Neural progenitor cell (in vitro differentiated cells): ENCODE results near the gene DLG2. TPM values are rescaled to one million over a fixed set of nuclear protein-coding genes. Genes with fewer than 3 reads are reported as not detected.
A peak's percentile ranks its signal among the peaks of the same experiment; 100 is the strongest.

Experiments used
- DNase-seq: peaks from one replicate; pipeline ENCODE4 v3.0.0-alpha.2; 2016; ENCODE audit warnings: low spot score
- H2AFZ ChIP-seq: fragments of 200-600 bp; sonication (generic); replicated peaks from 2 replicates; pipeline ENCODE4 v1.6.1; 2016; ENCODE audit warnings: antibody characterized with exemption
- H3F3A ChIP-seq: fragments of 200-600 bp; sonication (generic); 2 replicates; pipeline ENCODE4 v1.6.1; 2016; ENCODE audit warnings: antibody characterized with exemption, low read depth
- H3K27ac ChIP-seq: fragments of 200-600 bp; sonication (generic); 2 replicates; pipeline ENCODE4 v1.5.1; 2016; ENCODE audit warnings: mild to moderate bottlenecking
- H3K27me3 ChIP-seq: fragments of 200-600 bp; sonication (generic); 2 replicates; pipeline ENCODE4 v1.6.1; 2016; ENCODE audit warnings: mild to moderate bottlenecking, moderate library complexity
- H3K36me3 ChIP-seq: fragments of 200-600 bp; sonication (generic); 2 replicates; pipeline ENCODE4 v1.5.1; 2016
- H3K4me1 ChIP-seq: fragments of 200-600 bp; sonication (generic); 2 replicates; pipeline ENCODE4 v1.6.1; 2016; ENCODE audit warnings: mixed run types
- H3K4me2 ChIP-seq: fragments of 200-600 bp; sonication (generic); 2 replicates; pipeline ENCODE4 v1.6.1; 2016
- H3K4me3 ChIP-seq: fragments of 200-600 bp; sonication (generic); 2 replicates; pipeline ENCODE4 v1.5.1; 2016
- H3K79me2 ChIP-seq: fragments of 200-600 bp; sonication (generic); 2 replicates; pipeline ENCODE4 v1.6.1; 2016; ENCODE audit warnings: low read depth
- H3K9ac ChIP-seq: fragments of 200-600 bp; sonication (generic); 2 replicates; pipeline ENCODE4 v1.6.1; 2016
- H3K9me3 ChIP-seq: fragments of 200-600 bp; sonication (generic); 2 replicates; pipeline ENCODE4 v1.5.1; 2016; ENCODE audit warnings: low read depth
- H4K20me1 ChIP-seq: fragments of 200-600 bp; sonication (generic); 2 replicates; pipeline ENCODE4 v1.6.1; 2016; ENCODE audit warnings: low read depth
- H3K27ac Mint-ChIP-seq: 3 replicates; pipeline ENCODE4 v1.8.0; 2021; ENCODE audit warnings: mixed read lengths
- H3K27me3 Mint-ChIP-seq: 2 replicates; pipeline ENCODE4 v1.8.0; 2022; ENCODE audit warnings: low read depth, mild to moderate bottlenecking, inconsistent platforms, moderate library complexity, mixed read lengths; ENCODE audit not compliant: insufficient read depth
- H3K36me3 Mint-ChIP-seq: 3 replicates; pipeline ENCODE4 v1.8.0; 2021; ENCODE audit warnings: mixed read lengths
- H3K4me1 Mint-ChIP-seq: 3 replicates; pipeline ENCODE4 v1.8.0; 2021; ENCODE audit warnings: mixed read lengths
- H3K4me3 Mint-ChIP-seq: 3 replicates; pipeline ENCODE4 v1.8.0; 2021; ENCODE audit warnings: mild to moderate bottlenecking, moderate library complexity, mixed read lengths
- H3K9me3 Mint-ChIP-seq: 3 replicates; pipeline ENCODE4 v1.8.0; 2020; ENCODE audit warnings: mixed read lengths
- CTCF ChIP-seq: fragments of 200-600 bp; sonication (generic); IDR thresholded peaks from 2 replicates; pipeline ENCODE4 v1.5.1; 2017; ENCODE audit warnings: antibody characterized with exemption, mild to moderate bottlenecking
- EZH2 ChIP-seq: fragments of 200-600 bp; sonication (generic); IDR thresholded peaks from 2 replicates; pipeline ENCODE4 v1.6.1; 2017; ENCODE audit warnings: antibody characterized with exemption, mild to moderate bottlenecking, moderate library complexity
- EZH2phosphoT487 ChIP-seq: fragments of 200-600 bp; sonication (generic); IDR thresholded peaks from 2 replicates; pipeline ENCODE4 v1.6.1; 2017; ENCODE audit warnings: antibody characterized with exemption
- total RNA-seq: library from RNA; depleted of rRNA; stranded (reverse); fragments of >200 nt; gene quantifications from 2 replicates; pipeline ENCODE4 v1.2.3, GENCODE V29; 2015; ENCODE audit warnings: low replicate concordance

Gene DLG2
- total RNA-seq, 1 donor from 2014 or later, result 7.5 TPM

GRCh38 chr11:84163116-84163515 lies 1464.0 kb downstream of the DLG2 start:
- Histone ChIP-seq H3K4me1 (no peaks in the 10 kb centered on the region), H3K9me3 (no peaks in the 10 kb centered on the region)
- H3K9me3 Mint-ChIP-seq, result peaks cover 5% of the 10 kb centered on the region

GRCh38 chr11:84157639-84158038 lies 1469.5 kb downstream of the DLG2 start:
- Mint-ChIP-seq H3K36me3 (no peaks in the 10 kb centered on the region), H3K4me1 (no peaks in the 10 kb centered on the region), H3K27me3 (no peaks in the 10 kb centered on the region), H3K4me3 (no peak overlapping the region), H3K9me3 (peaks cover 5% of the 10 kb centered on the region), H3K27ac (no peak overlapping the region)
- H3K9me3 ChIP-seq, result no peaks in the 10 kb centered on the region
- no peaks in the 10 kb centered on the region for H3K4me1 ChIP-seq
- H3K27ac ChIP-seq, result no peak overlapping the region
- DNase-seq, result no peak
- H3K27me3 ChIP-seq, result no peaks in the 10 kb centered on the region
- H3K79me2 ChIP-seq, result no peaks in the 10 kb centered on the region
- no peak overlapping the region for H3K9ac ChIP-seq
- no peaks in the 10 kb centered on the region for H3F3A ChIP-seq
- no peak overlapping the region for H3K4me3 ChIP-seq
- no peak overlapping the region for H3K4me2 ChIP-seq
- H2AFZ ChIP-seq, result no peak overlapping the region
- TF ChIP-seq EZH2phosphoT487, result no peak
- no peak for TF ChIP-seq EZH2
- TF ChIP-seq CTCF, result no peak
- no peaks in the 10 kb centered on the region for H3K36me3 ChIP-seq
- H4K20me1 ChIP-seq, result no peaks in the 10 kb centered on the region

More at GRCh38 chr11:84163116-84163515, 1464.0 kb downstream of the DLG2 start:
- no peak overlapping the region for H3K27ac Mint-ChIP-seq
- no peak overlapping the region for H3K4me3 ChIP-seq
- no peak overlapping the region for H3K9ac ChIP-seq
- peaks cover 19% of the 10 kb centered on the region for H3K4me1 Mint-ChIP-seq
- no peaks in the 10 kb centered on the region for H3K79me2 ChIP-seq
- H3K27ac ChIP-seq, result no peak overlapping the region
- no peaks in the 10 kb centered on the region for H3K27me3 Mint-ChIP-seq
- DNase-seq, result no peak
- H3K36me3 ChIP-seq, result no peaks in the 10 kb centered on the region
- H3F3A ChIP-seq, result no peaks in the 10 kb centered on the region
- H2AFZ ChIP-seq, result no peak overlapping the region
- no peak overlapping the region for H3K4me3 Mint-ChIP-seq
- TF ChIP-seq EZH2 (no peak), EZH2phosphoT487 (no peak), CTCF (no peak)
- H3K27me3 ChIP-seq, result no peaks in the 10 kb centered on the region
- H3K4me2 ChIP-seq, result no peak overlapping the region
- H4K20me1 ChIP-seq, result no peaks in the 10 kb centered on the region
- no peaks in the 10 kb centered on the region for H3K36me3 Mint-ChIP-seq

- H3K27ac ChIP-seq, result no peak overlapping the region
- Mint-ChIP-seq H3K27ac (no peak overlapping the region), H3K27me3 (no peaks in the 10 kb centered on the region), H3K9me3 (peaks cover 2% of the 10 kb centered on the region), H3K36me3 (no peaks in the 10 kb centered on the region), H3K4me3 (no peak overlapping the region), H3K4me1 (peaks cover 2% of the 10 kb centered on the region)
- no peaks in the 10 kb centered on the region for H3F3A ChIP-seq
- H3K27me3 ChIP-seq, result no peaks in the 10 kb centered on the region
- H3K79me2 ChIP-seq, result no peaks in the 10 kb centered on the region
- H3K9me3 ChIP-seq, result no peaks in the 10 kb centered on the region
- peaks cover 6% of the 10 kb centered on the region for H3K4me1 ChIP-seq
- H3K4me2 ChIP-seq, result no peak overlapping the region
- peak; percentile 5 for DNase-seq
- H3K4me3 ChIP-seq, result no peak overlapping the region
- no peak overlapping the region for H3K9ac ChIP-seq
- no peaks in the 10 kb centered on the region for H4K20me1 ChIP-seq
- no peaks in the 10 kb centered on the region for H3K36me3 ChIP-seq
- peak overlapping the region; percentile 23 for H2AFZ ChIP-seq
- TF ChIP-seq EZH2, result no peak
- no peak for TF ChIP-seq EZH2phosphoT487
- peak; percentile 34 for TF ChIP-seq CTCF
Measured at GRCh38 chr11:84146826-84147225, 1480.3 kb downstream of the DLG2 start.
